HepG2 (cell line): ENCODE results near the gene CRLF2. TPM values are rescaled to one million over a fixed set of nuclear protein-coding genes. Genes with fewer than 3 reads are reported as not detected.

Experiments
- ATAC-seq: fragments of 200-7000 bp; cut with Tn5 transposase; 3 replicates; pipeline ENCODE4 v1.9.1; 2020; ENCODE audit warnings: mild to moderate bottlenecking, moderate library complexity
- BruUV-seq: library from RNA; stranded (reverse); fragments of 400-500 nt; replicated peaks from 2 replicates; lab custom pipeline; 2021; lab: Mats Ljungman, UMichigan
- CTCF ChIA-PET: fragments of 300-600 bp; formaldehyde crosslinking; extraction: SDS; loops from one replicate; lab custom pipeline; 2021; ENCODE audit warnings: low total read pairs, inconsistent platforms, low intra/inter-chr PET ratio; lab: Yijun Ruan, JAX
- POLR2A ChIA-PET: fragments of 350-600 bp; sonication (Branson Sonifier 250); formaldehyde crosslinking; loops from one replicate; lab custom pipeline; 2020; ENCODE audit warnings: antibody characterized with exemption, inconsistent platforms; lab: Yijun Ruan, JAX
- DNase-seq: peaks from one replicate; pipeline ENCODE4 v3.0.0-alpha.2; 2015; ENCODE audit warnings: low spot score
- FAIRE-seq: peaks from 3 replicates; lab custom pipeline; 2011; peaks lifted over from hg19 to GRCh38; lab: Jason Lieb, UNC
- H2AFZ ChIP-seq: one replicate; pipeline ENCODE4 v1.6.1; 2011; ENCODE audit warnings: low read length, inconsistent platforms
- H3K27ac ChIP-seq: fragments of 300-600 bp; 3 replicates; pipeline ENCODE4 v1.8.0; 2011; ENCODE audit warnings: mixed run types, mild to moderate bottlenecking, mixed read lengths, low read length, inconsistent platforms; ENCODE audit not compliant: insufficient read depth; ENCODE audit errors: extremely low read length
- H3K27me3 ChIP-seq, 2 experiments: fragments of 200-600 bp in 1 of 2; 2 replicates in 1 of 2; 3 replicates in 1 of 2; pipeline versions ENCODE4 v1.6.0 to v1.8.0; 2011; ENCODE audit warnings: low read length in 2 of 2, mild to moderate bottlenecking in 2 of 2, moderate library complexity in 2 of 2, inconsistent platforms in 1 of 2; ENCODE audit not compliant: insufficient read depth in 2 of 2, control insufficient read depth in 1 of 2
- H3K36me3 ChIP-seq, 2 experiments: fragments of 200-600 bp in 1 of 2; replicated peaks in 1 of 2; 2 replicates in 1 of 2; 3 replicates in 1 of 2; pipeline versions ENCODE4 v1.5.1 to v1.8.0; 2011; ENCODE audit warnings: low read length in 2 of 2, inconsistent platforms in 1 of 2; ENCODE audit not compliant: insufficient read depth in 2 of 2, control insufficient read depth in 1 of 2
- H3K4me1 ChIP-seq: 2 replicates; pipeline ENCODE4 v1.5.1; 2012; ENCODE audit warnings: low read length, inconsistent platforms; ENCODE audit not compliant: insufficient read depth
- H3K4me2 ChIP-seq: 2 replicates; pipeline ENCODE4 v1.6.0; 2011; ENCODE audit warnings: low read depth, low read length, inconsistent platforms
- H3K4me3 ChIP-seq, 3 experiments: fragments of 200-600 bp in 1 of 3; sonication (generic), shearing (Covaris generic) in 1 of 3; replicated peaks in 1 of 3; 2 replicates each; pipeline ENCODE4 v1.5.1; 2011 to 2016; ENCODE audit warnings: low read length in 3 of 3, inconsistent platforms in 2 of 3, low read depth in 2 of 3, mild to moderate bottlenecking in 2 of 3, control low read depth in 1 of 3, mixed read lengths in 1 of 3; ENCODE audit not compliant: insufficient read depth in 1 of 3
- H3K79me2 ChIP-seq: one replicate; pipeline ENCODE4 v1.6.1; 2011; ENCODE audit warnings: low read length, inconsistent platforms; ENCODE audit not compliant: insufficient read depth
- H3K9ac ChIP-seq: 2 replicates; pipeline ENCODE4 v1.6.0; 2011; ENCODE audit warnings: mild to moderate bottlenecking, low read depth, low read length, inconsistent platforms; ENCODE audit not compliant: insufficient read depth
- H3K9me3 ChIP-seq: 2 replicates; pipeline ENCODE4 v1.5.1; 2012; ENCODE audit warnings: mild to moderate bottlenecking, low read length
- H4K20me1 ChIP-seq: 2 replicates; pipeline ENCODE4 v1.6.0; 2011; ENCODE audit warnings: inconsistent platforms, mild to moderate bottlenecking, low read length, moderate library complexity; ENCODE audit not compliant: insufficient read depth
- CSRNP2 ChIP-seq: sonication (generic); formaldehyde crosslinking; conservative IDR thresholded peaks from 2 replicates; pipeline ENCODE4 v1.8.0; 2022; ENCODE audit warnings: low read depth, missing genetic modification reagents
- DDIT3 ChIP-seq: sonication (generic); formaldehyde crosslinking; IDR thresholded peaks from 2 replicates; pipeline ENCODE4 v1.4.0; 2020; ENCODE audit warnings: mild to moderate bottlenecking, missing genetic modification reagents
- FOXP1 ChIP-seq, 2 experiments: fragments of 450-650 bp in 1 of 2; IDR thresholded peaks; 2 replicates each; pipeline ENCODE4 v1.6.1; 2017 to 2018; ENCODE audit warnings: antibody characterized with exemption in 1 of 2
- MXD1 ChIP-seq: sonication (generic); formaldehyde crosslinking; IDR thresholded peaks from 2 replicates; pipeline ENCODE4 v1.4.0; 2020; ENCODE audit warnings: mild to moderate bottlenecking, missing genetic modification reagents
- RAD51 ChIP-seq: fragments of 450-650 bp; IDR thresholded peaks from 2 replicates; pipeline ENCODE4 v1.6.1; 2016; ENCODE audit warnings: borderline replicate concordance
- RARA ChIP-seq: IDR thresholded peaks from 2 replicates; pipeline ENCODE4 v1.6.1; 2016; ENCODE audit warnings: missing genetic modification reagents, missing compliant biosample characterization
- ZBTB3 ChIP-seq: sonication (generic); formaldehyde crosslinking; IDR thresholded peaks from 2 replicates; pipeline ENCODE4 v1.4.0; 2020; ENCODE audit warnings: low read depth, mild to moderate bottlenecking, moderate library complexity, missing genetic modification reagents, borderline replicate concordance
- ZNF441 ChIP-seq: sonication (generic); formaldehyde crosslinking; IDR thresholded peaks from 2 replicates; pipeline ENCODE4 v1.7.0; 2021; ENCODE audit warnings: missing genetic modification reagents, borderline replicate concordance
- ZNF766 ChIP-seq: sonication (generic); formaldehyde crosslinking; IDR thresholded peaks from 2 replicates; pipeline ENCODE4 v1.5.0; 2020; ENCODE audit warnings: missing genetic modification reagents, borderline replicate concordance
- WGBS: methylation state at CpG from one replicate; pipeline ENCODE4 v1.1.6; 2017; ENCODE audit warnings: low lambda C conversion rate; 5-methylcytosine and 5-hydroxymethylcytosine counted together
- in situ Hi-C: cut with HindIII; loops from 2 replicates; pipeline ENCODE4 v1.10.0; 2017; ENCODE audit warnings: low pct_unique_long_range_greater_than_20kb; ENCODE audit not compliant: extremely low pct_ligation_motif_present
- intact Hi-C: fragments of 100-400 bp; cut with micrococcal nuclease; formaldehyde crosslinking; loops from one replicate; pipeline ENCODE4 v1.10.0; 2022; ENCODE audit not compliant: unreplicated experiment
- polyA plus RNA-seq, 8 experiments: library from polyadenylated mRNA; depleted of rRNA in 3 of 8; stranded (reverse) in 7 of 8; unstranded in 1 of 8; fragments of >200 nt; fragmentation: Illumina TruSeq in 4 of 8; extraction: Trizol in 4 of 8; gene quantifications; 2 replicates each; pipeline versions ENCODE4 v1.2.1 to v1.2.3, GENCODE V29; 2011 to 2016; ENCODE audit warnings: low read depth in 4 of 8, missing spikeins in 1 of 8, mixed read lengths in 1 of 8; ENCODE audit not compliant: insufficient read depth in 1 of 8
- total RNA-seq, 5 experiments: library from RNA; depleted of rRNA; stranded (reverse); fragments of >200 nt; fragmentation: Illumina TruSeq; extraction: Trizol; gene quantifications; 2 replicates each; pipeline ENCODE4 v1.2.3, GENCODE V29; 2016; ENCODE audit warnings: low read depth in 1 of 5

Gene CRLF2
- total and polyA plus RNA-seq, 2 of the 13 experiments (the other 11 are each of a cell fraction or from before 2014, with no cell fraction given), result not detected

- H3K4me2 ChIP-seq, result no peak overlapping the region
- POLR2A ChIA-PET, result no interaction called here
- no TSS peak for BruUV-seq
- intact Hi-C loops, result no loop called here
- DNase-seq (no peak), ATAC-seq (no peak), FAIRE-seq (no peak)
- H3K36me3 ChIP-seq, result no peaks in the 10 kb centered on the region
- 44% methylated on average over 3 of the region's 3 CpGs for WGBS
- no peak overlapping the region for H3K9ac ChIP-seq
- no peaks in the 10 kb centered on the region for H3K79me2 ChIP-seq
- no peak overlapping the region for H2AFZ ChIP-seq
- CTCF ChIA-PET, result no interaction called here
- TF ChIP-seq FOXP1 (IDR thresholded peaks at IDR 0.05), result 0 out of 2 replicates have a peak, but pooled peaks have one; percentile 3
- no peak for TF ChIP-seq FOXP1 (CRISPR knock-in tag; IDR thresholded peaks at IDR 0.05)
- TF ChIP-seq CSRNP2 (CRISPR knock-in tag), result no peak
- TF ChIP-seq RAD51, result 0 out of 2 replicates have a peak, but pooled peaks have one; percentile 9
- no peaks in the 10 kb centered on the region for H3K4me1 ChIP-seq
- H3K27ac ChIP-seq, result no peak overlapping the region
- H3K4me3 ChIP-seq, result no peak overlapping the region
- no peaks in the 10 kb centered on the region for H3K9me3 ChIP-seq
- H4K20me1 ChIP-seq, result no peaks in the 10 kb centered on the region
- in situ Hi-C loops, result no loop called here
- peaks cover 0 to 5% of the 10 kb centered on the region in 2 experiments; a peak in 2 of 5 replicates for H3K27me3 ChIP-seq
These were observed 44.4 kb downstream of the CRLF2 start for GRCh38 chrX:1167918-1168481.

GRCh38 chrX:1167466-1167865 lies 45.0 kb downstream of the CRLF2 start:
- ATAC-seq, result no peak
- BruUV-seq, result no TSS peak
- TF ChIP-seq ZNF766 (no peak), RARA (CRISPR knock-in tag) (no peak), MXD1 (CRISPR knock-in tag) (no peak), ZNF441 (CRISPR knock-in tag) (no peak), DDIT3 (CRISPR knock-in tag) (no peak), ZBTB3 (no peak)

More at GRCh38 chrX:1167466-1167865, 45.0 kb downstream of the CRLF2 start:
- Histone ChIP-seq H3K36me3 (no peaks in the 10 kb centered on the region), H3K79me2 (no peaks in the 10 kb centered on the region), H3K4me1 (no peaks in the 10 kb centered on the region), H3K9ac (no peak overlapping the region), H3K27me3 (peaks cover 0 to 1% of the 10 kb centered on the region in 2 experiments; a peak in 2 of 5 replicates), H4K20me1 (no peaks in the 10 kb centered on the region), H3K9me3 (no peaks in the 10 kb centered on the region), H3K4me2 (no peak overlapping the region), H3K4me3 (no peak overlapping the region), H2AFZ (no peak overlapping the region), H3K27ac (no peak overlapping the region)
- in situ Hi-C loops, result no loop called here
- POLR2A ChIA-PET, result no interaction called here
- CTCF ChIA-PET, result no interaction called here
- DNase-seq (no peak), FAIRE-seq (no peak)
- 15% methylated on average over 4 of the region's 4 CpGs for WGBS
- intact Hi-C loops, result no loop called here
